ENCODE data around the gene DPP10.

The DPP10 gene

DNA sequence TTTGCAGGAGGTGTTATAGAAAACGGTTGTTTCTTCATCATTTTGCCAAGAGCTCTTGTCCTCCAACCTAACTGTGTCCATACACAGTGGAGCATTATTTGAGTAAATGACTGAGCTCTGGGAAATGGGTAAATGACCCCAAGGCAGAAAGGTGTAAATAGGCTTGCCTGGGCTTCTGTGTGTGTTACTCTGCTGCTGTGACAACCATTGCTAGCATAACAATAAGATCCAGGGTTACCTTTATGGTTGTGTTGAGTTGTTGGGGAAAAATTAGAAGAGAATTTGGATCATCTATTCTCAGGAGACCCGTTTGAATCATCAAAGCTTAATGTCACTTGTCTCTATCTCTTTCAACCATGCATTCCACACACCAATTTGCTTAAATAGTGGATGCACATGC is 672.7 kb downstream of the DPP10 start:
- DNase-seq (ENCODE audit: extremely low read depth in 1 of 2, low read depth in 1 of 2), result no peak

- no peak for DNase-seq (ENCODE audit: extremely low read depth in 1 of 2, low read depth in 1 of 2)
These were observed 675.9 kb downstream of the DPP10 start for GRCh38 chr2:115118306-115118705.

DNA sequence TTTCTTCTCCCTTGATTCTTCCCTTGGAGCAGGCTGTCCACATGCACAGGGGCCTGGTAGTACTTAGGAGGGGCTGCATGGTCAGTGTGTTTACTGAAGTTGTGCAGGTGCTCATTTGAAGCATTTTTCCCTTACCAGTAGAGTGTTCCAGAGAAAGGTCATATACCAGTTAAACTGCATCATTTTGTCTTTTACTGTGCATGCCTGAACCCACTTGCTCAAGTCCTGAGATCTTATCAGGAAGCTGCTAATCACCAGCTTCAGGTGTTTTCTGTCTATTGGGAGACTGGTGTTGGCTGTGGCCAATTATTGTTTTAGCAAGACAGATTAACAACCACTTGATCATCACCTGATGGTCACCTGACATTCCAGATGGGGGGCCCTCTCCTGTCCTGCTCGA is 676.6 kb downstream of the DPP10 start:
- no peak for DNase-seq (ENCODE audit: extremely low read depth in 1 of 2, low read depth in 1 of 2)

DNA sequence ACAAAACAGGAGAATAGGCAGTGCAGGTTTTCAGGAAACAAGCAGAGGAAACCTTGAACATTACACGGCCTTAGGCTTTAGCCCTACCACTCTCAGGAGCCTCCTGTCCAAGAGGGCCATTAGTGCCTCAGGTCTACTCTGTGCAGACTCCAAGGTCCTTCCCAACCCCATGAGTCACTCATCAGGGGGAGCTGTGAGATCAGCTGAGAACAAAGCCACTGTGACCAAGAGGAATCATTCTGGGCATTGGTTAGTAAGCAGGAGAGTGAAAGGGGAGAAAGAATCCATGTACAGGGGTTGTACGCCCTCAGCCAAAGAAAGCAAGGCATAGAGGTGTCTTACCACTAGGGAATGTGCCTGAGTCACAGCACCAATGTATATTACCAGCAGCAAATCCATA is 680.3 kb downstream of the DPP10 start:
- no peak for DNase-seq (ENCODE audit: extremely low read depth in 1 of 2, low read depth in 1 of 2)

GRCh38 chr2:115124817-115125216 is 682.4 kb downstream of the DPP10 start:
- no peak for DNase-seq (ENCODE audit: extremely low read depth in 1 of 2, low read depth in 1 of 2)

DNA sequence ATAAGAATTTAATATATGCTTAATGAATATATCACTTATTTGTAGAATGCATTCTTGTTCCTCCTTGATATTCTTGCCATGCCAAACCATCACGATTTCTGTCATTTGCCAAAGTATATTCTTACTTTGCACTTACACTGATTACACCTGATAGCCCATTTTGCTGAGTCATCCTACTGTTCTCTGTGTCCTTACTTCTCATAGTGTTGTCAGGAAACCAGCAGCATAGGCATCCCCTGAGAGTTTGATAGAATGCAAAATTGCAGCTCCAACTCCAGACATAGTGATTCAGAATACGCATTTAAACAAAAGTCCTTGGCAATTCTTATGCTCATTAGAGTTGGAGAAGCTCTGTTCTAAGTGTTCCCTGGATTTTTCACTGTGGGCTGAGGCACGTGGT is 687.1 kb downstream of the DPP10 start:
- DNase-seq (ENCODE audit: extremely low read depth in 1 of 2, low read depth in 1 of 2), result no peak

DNA sequence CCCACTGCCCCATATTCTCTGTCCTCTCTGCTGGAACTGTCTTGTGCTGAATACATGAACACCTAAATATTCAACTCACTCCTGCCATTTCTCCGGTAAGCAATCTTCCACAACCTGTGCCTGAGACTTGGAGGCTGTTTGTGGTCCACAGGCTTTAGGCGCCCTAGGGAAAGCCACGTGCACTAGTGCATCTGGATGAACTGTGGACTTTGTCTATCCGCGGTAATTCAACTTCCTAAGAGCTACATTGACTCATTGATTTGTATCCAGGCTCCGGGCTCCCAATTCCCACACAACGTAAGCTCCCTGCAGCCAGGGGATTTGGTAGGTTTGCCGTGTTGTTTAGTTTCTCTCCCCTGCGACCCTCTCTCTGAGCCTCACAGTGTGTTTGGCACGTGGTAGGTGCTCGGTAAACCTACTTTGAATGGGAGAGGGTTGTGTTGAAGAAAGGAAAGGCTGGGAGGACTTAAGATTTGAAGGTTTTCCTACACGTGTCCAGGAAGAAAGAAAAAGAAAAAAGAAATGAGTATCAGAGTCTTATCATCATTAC is 718.2 kb downstream of the DPP10 start:
- DNase-seq (ENCODE audit: extremely low read depth in 1 of 2, low read depth in 1 of 2), result no peak

- DNase-seq (ENCODE audit: extremely low read depth in 1 of 2, low read depth in 1 of 2), result no peak
These were observed 718.8 kb downstream of the DPP10 start for GRCh38 chr2:115161081-115161770.

DNA sequence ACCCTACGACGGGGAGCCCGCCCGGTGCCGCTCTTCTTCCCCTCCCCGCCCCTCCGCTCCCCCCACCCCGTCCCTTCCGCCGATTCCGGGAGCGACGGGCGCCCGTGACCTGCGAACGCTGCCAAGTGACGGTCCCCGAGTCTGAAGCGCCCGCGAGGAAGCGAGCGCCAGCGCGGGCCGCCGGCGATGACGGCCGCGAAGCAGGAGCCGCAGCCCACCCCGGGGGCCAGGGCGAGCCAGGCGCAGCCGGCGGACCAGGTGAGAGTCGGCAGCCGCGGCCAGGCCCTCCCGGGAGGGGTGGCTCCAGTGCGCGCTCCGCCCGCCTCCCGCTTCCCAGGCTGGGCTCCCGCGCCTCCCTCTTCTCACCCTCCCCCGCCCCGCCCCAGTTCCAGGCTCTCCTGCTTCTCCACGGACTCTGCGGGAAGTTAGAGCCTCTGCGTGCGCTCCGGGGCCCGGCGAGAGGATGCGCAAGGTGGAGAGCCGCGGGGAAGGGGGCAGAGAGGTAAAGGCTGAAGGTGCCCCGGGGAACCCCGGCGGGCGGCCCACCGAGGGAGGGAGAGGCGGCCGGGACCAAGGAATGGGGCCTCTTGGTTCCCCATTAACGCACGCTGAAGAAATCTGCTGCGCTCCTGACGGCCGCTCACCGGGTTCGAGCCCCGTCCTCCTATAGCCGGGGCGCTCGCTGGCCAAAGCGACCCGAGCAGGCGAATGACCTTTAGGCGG is 719.5 kb downstream of the DPP10 start:
- DNase-seq (ENCODE audit: extremely low read depth in 1 of 2, low read depth in 1 of 2), result no peak

GRCh38 chr2:115162494-115163293 is 720.3 kb downstream of the DPP10 start:
- no peak for DNase-seq (ENCODE audit: extremely low read depth in 1 of 2, low read depth in 1 of 2)

- DNase-seq (ENCODE audit: extremely low read depth in 1 of 2, low read depth in 1 of 2), result no peak
These were observed 721.1 kb downstream of the DPP10 start for GRCh38 chr2:115163572-115163971.

- no peak for DNase-seq (ENCODE audit: extremely low read depth in 1 of 2, low read depth in 1 of 2)
These were observed 723.2 kb downstream of the DPP10 start for GRCh38 chr2:115165529-115166109.

- DNase-seq (ENCODE audit: extremely low read depth in 1 of 2, low read depth in 1 of 2), result no peak
These were observed 726.0 kb downstream of the DPP10 start for GRCh38 chr2:115168457-115168856.

DNA sequence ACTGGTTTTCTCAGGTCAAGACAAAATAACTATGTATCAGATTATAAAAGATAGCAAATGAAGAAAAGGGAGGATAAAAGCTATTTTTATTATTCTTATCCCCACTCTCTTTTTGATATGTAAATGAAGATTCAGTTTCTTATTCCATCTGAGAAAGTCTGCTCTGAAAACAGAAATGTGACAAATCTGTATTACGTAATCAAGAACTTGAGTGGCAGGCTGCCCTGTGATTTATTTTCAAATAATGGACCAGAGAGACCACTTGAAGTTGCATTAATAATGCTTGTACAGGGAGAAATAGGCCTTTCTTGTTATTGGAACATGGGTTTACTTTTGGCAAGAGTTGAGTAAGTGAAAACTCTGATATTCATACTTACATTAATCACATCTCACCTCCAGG is 727.4 kb downstream of the DPP10 start:
- no peak for DNase-seq (ENCODE audit: extremely low read depth in 1 of 2, low read depth in 1 of 2)

DNA sequence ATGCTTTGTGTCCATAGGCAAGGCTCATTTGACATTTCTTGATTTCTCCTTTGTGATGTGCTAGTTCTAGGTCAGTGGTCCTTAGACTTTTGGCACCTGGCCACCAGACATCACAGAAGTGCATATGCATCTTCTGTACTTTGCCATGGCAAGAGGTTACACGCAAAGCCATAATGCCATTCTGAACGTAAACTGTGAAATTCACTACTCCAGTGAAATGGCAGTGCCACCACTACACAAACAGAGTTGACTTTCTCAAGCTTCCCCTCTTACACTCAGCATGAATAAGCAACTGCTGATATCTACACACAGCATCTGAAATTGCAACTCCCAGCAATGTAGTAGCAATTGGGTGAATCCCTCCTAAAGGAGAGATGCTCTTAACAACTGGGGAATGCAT is 729.3 kb downstream of the DPP10 start:
- DNase-seq (ENCODE audit: extremely low read depth in 1 of 2, low read depth in 1 of 2), result no peak

GRCh38 chr2:115174651-115175050 is 732.2 kb downstream of the DPP10 start:
- DNase-seq (ENCODE audit: extremely low read depth in 1 of 2, low read depth in 1 of 2), result no peak

DNA sequence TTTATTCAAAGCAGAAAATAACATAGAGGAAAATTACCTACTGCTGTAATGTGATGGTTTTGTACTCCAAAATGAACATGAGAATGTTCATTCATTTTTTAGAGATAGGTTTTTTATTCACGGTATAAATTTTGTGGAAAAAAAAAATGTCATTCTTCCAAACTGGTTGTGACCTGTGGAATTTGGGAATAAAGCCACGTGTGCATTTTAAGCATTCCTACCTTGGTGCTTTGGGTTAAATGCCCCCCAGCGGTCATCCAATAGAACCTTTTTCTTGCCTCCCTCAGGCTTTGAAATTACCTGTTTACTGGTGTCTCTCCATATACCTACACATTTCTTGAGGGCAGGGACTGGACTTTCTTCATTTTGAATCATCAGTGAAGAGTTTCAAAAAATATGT is 740.7 kb downstream of the DPP10 start:
- DNase-seq (ENCODE audit: extremely low read depth in 1 of 2, low read depth in 1 of 2), result no peak

- DNase-seq (ENCODE audit: extremely low read depth in 1 of 2, low read depth in 1 of 2), result no peak
These were observed 748.0 kb downstream of the DPP10 start for GRCh38 chr2:115190459-115190858.

- no peak for DNase-seq (ENCODE audit: extremely low read depth in 1 of 2, low read depth in 1 of 2)
These were observed 752.2 kb downstream of the DPP10 start for GRCh38 chr2:115194623-115195022.

DNA sequence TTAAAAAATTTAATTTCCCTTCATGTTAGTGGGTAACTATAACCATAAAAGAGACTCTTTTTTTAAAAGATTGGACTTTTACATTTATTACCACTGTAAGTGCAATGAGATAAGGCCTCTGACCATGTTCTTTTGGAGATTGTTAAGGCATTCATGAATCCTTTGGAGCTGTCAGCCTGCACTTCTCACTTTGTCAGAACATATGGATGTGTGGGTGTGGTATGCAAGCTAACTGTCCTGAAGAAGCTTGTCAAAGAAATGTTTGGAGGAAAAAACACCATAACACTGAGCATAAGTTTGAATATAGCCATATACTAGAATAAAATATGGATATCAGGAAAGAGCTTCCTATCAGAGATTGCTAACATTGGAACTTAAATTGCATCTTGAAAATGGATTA is 754.1 kb downstream of the DPP10 start:
- DNase-seq (ENCODE audit: extremely low read depth in 1 of 2, low read depth in 1 of 2), result no peak

- DNase-seq (ENCODE audit: extremely low read depth in 1 of 2, low read depth in 1 of 2), result no peak
These were observed 757.5 kb downstream of the DPP10 start for GRCh38 chr2:115199966-115200365.
